WTC11 (cell line): ENCODE data around the gene ARHGAP6. TPM values are rescaled to one million over a fixed set of nuclear protein-coding genes. Genes with fewer than 3 reads are reported as not detected.

Experiments used
- ATAC-seq: fragments of 200-7000 bp; cut with Tn5 transposase; 2 replicates; pipeline ENCODE4 v1.10.0; 2021; ENCODE audit warnings: mild to moderate bottlenecking, moderate library complexity
- CTCF ChIA-PET: fragments of 300-600 bp; sonication (Branson Sonifier 250); formaldehyde crosslinking; loops from one replicate; lab custom pipeline; 2021; ENCODE audit warnings: antibody characterized with exemption; lab: Charles Lee
- POLR2A ChIA-PET: fragments of 350-600 bp; sonication (Branson Sonifier 250); formaldehyde crosslinking; loops from one replicate; lab custom pipeline; 2021; ENCODE audit warnings: antibody characterized with exemption; lab: Charles Lee
- DNase-seq: peaks from one replicate; pipeline ENCODE4 v3.0.0; 2021; ENCODE audit warnings: low spot score
- H3K27ac Mint-ChIP-seq: 2 replicates; pipeline ENCODE4 v1.8.0; 2021; ENCODE audit warnings: mixed read lengths
- H3K27me3 Mint-ChIP-seq: 2 replicates; pipeline ENCODE4 v1.8.0; 2021; ENCODE audit warnings: low read depth, mild to moderate bottlenecking, moderate library complexity, mixed read lengths
- H3K36me3 Mint-ChIP-seq: 2 replicates; pipeline ENCODE4 v1.8.0; 2021; ENCODE audit warnings: mixed read lengths
- H3K4me1 Mint-ChIP-seq: 2 replicates; pipeline ENCODE4 v1.8.0; 2022; ENCODE audit warnings: mixed read lengths
- H3K4me3 Mint-ChIP-seq: 2 replicates; pipeline ENCODE4 v1.8.0; 2021; ENCODE audit warnings: mild to moderate bottlenecking, moderate library complexity, mixed read lengths
- H3K9me3 Mint-ChIP-seq: 2 replicates; pipeline ENCODE4 v1.8.0; 2021; ENCODE audit warnings: mixed read lengths
- ATF1 ChIP-seq: sonication (generic); formaldehyde crosslinking; IDR thresholded peaks from 2 replicates; pipeline ENCODE4 v1.8.1; 2023; ENCODE audit warnings: mild to moderate bottlenecking, moderate library complexity, missing genetic modification reagents
- CDX4 ChIP-seq: fragments of 250-450 bp; sonication (Bioruptor Pico); IDR thresholded peaks from 2 replicates; pipeline ENCODE4 v1.9.0; 2021; ENCODE audit warnings: moderate library complexity, mild to moderate bottlenecking, inconsistent platforms, borderline replicate concordance
- CREM ChIP-seq: sonication (generic); formaldehyde crosslinking; IDR thresholded peaks from 2 replicates; pipeline ENCODE4 v1.8.1; 2022; ENCODE audit warnings: mild to moderate bottlenecking, missing genetic modification reagents, moderate library complexity
- E2F4 ChIP-seq: sonication (generic); formaldehyde crosslinking; IDR thresholded peaks from 2 replicates; pipeline ENCODE4 v1.8.1; 2022; ENCODE audit warnings: low read depth, mild to moderate bottlenecking, moderate library complexity, missing genetic modification reagents, borderline replicate concordance
- ESRRA ChIP-seq: sonication (generic); formaldehyde crosslinking; IDR thresholded peaks from 2 replicates; pipeline ENCODE4 v1.8.1; 2022; ENCODE audit warnings: mild to moderate bottlenecking, missing genetic modification reagents, borderline replicate concordance
- GRHL2 ChIP-seq: fragments of 250-450 bp; sonication (Bioruptor Pico); IDR thresholded peaks from 2 replicates; pipeline ENCODE4 v1.8.0; 2022; ENCODE audit warnings: mild to moderate bottlenecking, moderate library complexity; ENCODE audit not compliant: insufficient replicate concordance, severe bottlenecking
- HMGA2 ChIP-seq: fragments of 250-450 bp; sonication (Bioruptor Pico); IDR thresholded peaks from 2 replicates; pipeline ENCODE4 v1.4.0; 2021; ENCODE audit warnings: mild to moderate bottlenecking, moderate library complexity
- IRF2 ChIP-seq: sonication (generic); formaldehyde crosslinking; IDR thresholded peaks from 2 replicates; pipeline ENCODE4 v1.8.0; 2022; ENCODE audit warnings: low read depth, missing genetic modification reagents, borderline replicate concordance
- MAX ChIP-seq: sonication (generic); formaldehyde crosslinking; IDR thresholded peaks from 2 replicates; pipeline ENCODE4 v1.8.0; 2022; ENCODE audit warnings: mild to moderate bottlenecking, missing genetic modification reagents
- NFATC4 ChIP-seq: fragments of 250-450 bp; sonication (Bioruptor Pico); IDR thresholded peaks from 2 replicates; pipeline ENCODE4 v1.9.0; 2021; ENCODE audit warnings: mild to moderate bottlenecking
- NFYB ChIP-seq: sonication (generic); formaldehyde crosslinking; conservative IDR thresholded peaks from 2 replicates; pipeline ENCODE4 v1.8.0; 2022; ENCODE audit warnings: low read depth, missing genetic modification reagents
- NR1H2 ChIP-seq: sonication (generic); formaldehyde crosslinking; IDR thresholded peaks from 2 replicates; pipeline ENCODE4 v1.9.0; 2021; ENCODE audit warnings: mild to moderate bottlenecking, moderate library complexity, missing genetic modification reagents
- NR2C2 ChIP-seq: sonication (generic); formaldehyde crosslinking; IDR thresholded peaks from 2 replicates; pipeline ENCODE4 v1.8.0; 2022; ENCODE audit warnings: mild to moderate bottlenecking, missing genetic modification reagents
- NR3C1 ChIP-seq: sonication (generic); formaldehyde crosslinking; conservative IDR thresholded peaks from 2 replicates; pipeline ENCODE4 v1.8.1; 2023; ENCODE audit warnings: low read depth, mild to moderate bottlenecking, missing genetic modification reagents
- RELA ChIP-seq: sonication (generic); formaldehyde crosslinking; IDR thresholded peaks from 2 replicates; pipeline ENCODE4 v1.8.1; 2022; ENCODE audit warnings: missing genetic modification reagents, mild to moderate bottlenecking, borderline replicate concordance
- STAT6 ChIP-seq: sonication (generic); formaldehyde crosslinking; conservative IDR thresholded peaks from 2 replicates; pipeline ENCODE4 v1.8.1; 2023; ENCODE audit warnings: mild to moderate bottlenecking, low read depth, missing genetic modification reagents, moderate library complexity
- TCF7 ChIP-seq: sonication (generic); formaldehyde crosslinking; IDR thresholded peaks from 2 replicates; pipeline ENCODE4 v1.8.0; 2022; ENCODE audit warnings: mild to moderate bottlenecking, low read depth, missing genetic modification reagents, moderate library complexity
- TEAD1 ChIP-seq: sonication (generic); formaldehyde crosslinking; IDR thresholded peaks from 2 replicates; pipeline ENCODE4 v1.8.0; 2022; ENCODE audit warnings: mild to moderate bottlenecking, missing genetic modification reagents
- TEAD4 ChIP-seq: sonication (generic); formaldehyde crosslinking; IDR thresholded peaks from 2 replicates; pipeline ENCODE4 v1.8.0; 2022; ENCODE audit warnings: mild to moderate bottlenecking, missing genetic modification reagents
- TP53 ChIP-seq: sonication (generic); formaldehyde crosslinking; IDR thresholded peaks from 2 replicates; pipeline ENCODE4 v1.8.1; 2023; ENCODE audit warnings: mild to moderate bottlenecking, missing genetic modification reagents
- USF1 ChIP-seq: sonication (generic); formaldehyde crosslinking; IDR thresholded peaks from 2 replicates; pipeline ENCODE4 v1.8.0; 2022; ENCODE audit warnings: mild to moderate bottlenecking, missing genetic modification reagents
- ZMAT4 ChIP-seq: fragments of 250-450 bp; sonication (Bioruptor Pico); IDR thresholded peaks from 2 replicates; pipeline ENCODE4 v1.9.0; 2021; ENCODE audit warnings: mild to moderate bottlenecking
- ZNF121 ChIP-seq: sonication (generic); formaldehyde crosslinking; IDR thresholded peaks from 2 replicates; pipeline ENCODE4 v1.8.0; 2023; ENCODE audit warnings: missing genetic modification reagents
- ZNF232 ChIP-seq: sonication (generic); formaldehyde crosslinking; IDR thresholded peaks from 2 replicates; pipeline ENCODE4 v1.8.0; 2022; ENCODE audit warnings: mild to moderate bottlenecking, missing genetic modification reagents
- ZNF416 ChIP-seq: fragments of 250-450 bp; sonication (Bioruptor Pico); IDR thresholded peaks from 2 replicates; pipeline ENCODE4 v1.9.0; 2021; ENCODE audit warnings: mild to moderate bottlenecking, inconsistent platforms
- ZNF512 ChIP-seq: sonication (generic); formaldehyde crosslinking; IDR thresholded peaks from 2 replicates; pipeline ENCODE4 v1.8.1; 2022; ENCODE audit warnings: missing genetic modification reagents, borderline replicate concordance
- ZNF671 ChIP-seq: fragments of 250-450 bp; sonication (Bioruptor Pico); IDR thresholded peaks from 2 replicates; pipeline ENCODE4 v1.8.0; 2021; ENCODE audit warnings: mild to moderate bottlenecking
- total RNA-seq: library from RNA; stranded (reverse); gene quantifications from 3 replicates; pipeline ENCODE4 v1.2.3, GENCODE V29; 2021
- TF ChIP-seq, protein P1 (sequence below): sonication (generic); formaldehyde crosslinking; IDR thresholded peaks from 2 replicates; pipeline ENCODE4 v1.8.1; 2023; ENCODE audit warnings: mild to moderate bottlenecking, missing genetic modification reagents

The ARHGAP6 gene
- total RNA-seq, 1 experiment from 2014 or later, result 1.0 TPM

- H3K27ac Mint-ChIP-seq, result no peak overlapping the region
- CTCF ChIA-PET, result no interaction called here
- H3K9me3 Mint-ChIP-seq, result no peaks in the 10 kb centered on the region
- no peak for ATAC-seq
- H3K4me1 Mint-ChIP-seq, result peaks cover 29% of the 10 kb centered on the region
- no peak for DNase-seq
- no peak overlapping the region for H3K4me3 Mint-ChIP-seq
- no peaks in the 10 kb centered on the region; the same call in 1 of the 2 replicates for H3K27me3 Mint-ChIP-seq
- TF ChIP-seq, protein P1, sequence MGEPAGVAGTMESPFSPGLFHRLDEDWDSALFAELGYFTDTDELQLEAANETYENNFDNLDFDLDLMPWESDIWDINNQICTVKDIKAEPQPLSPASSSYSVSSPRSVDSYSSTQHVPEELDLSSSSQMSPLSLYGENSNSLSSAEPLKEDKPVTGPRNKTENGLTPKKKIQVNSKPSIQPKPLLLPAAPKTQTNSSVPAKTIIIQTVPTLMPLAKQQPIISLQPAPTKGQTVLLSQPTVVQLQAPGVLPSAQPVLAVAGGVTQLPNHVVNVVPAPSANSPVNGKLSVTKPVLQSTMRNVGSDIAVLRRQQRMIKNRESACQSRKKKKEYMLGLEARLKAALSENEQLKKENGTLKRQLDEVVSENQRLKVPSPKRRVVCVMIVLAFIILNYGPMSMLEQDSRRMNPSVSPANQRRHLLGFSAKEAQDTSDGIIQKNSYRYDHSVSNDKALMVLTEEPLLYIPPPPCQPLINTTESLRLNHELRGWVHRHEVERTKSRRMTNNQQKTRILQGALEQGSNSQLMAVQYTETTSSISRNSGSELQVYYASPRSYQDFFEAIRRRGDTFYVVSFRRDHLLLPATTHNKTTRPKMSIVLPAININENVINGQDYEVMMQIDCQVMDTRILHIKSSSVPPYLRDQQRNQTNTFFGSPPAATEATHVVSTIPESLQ (CRISPR knock-in tag), result no peak
- TF ChIP-seq NFYB (CRISPR knock-in tag) (no peak), NR1H2 (CRISPR knock-in tag) (no peak), MAX (CRISPR knock-in tag) (no peak), TEAD4 (no peak), ZNF671 (CRISPR knock-in tag) (no peak), STAT6 (CRISPR knock-in tag) (no peak), CDX4 (CRISPR knock-in tag) (no peak), NR3C1 (CRISPR knock-in tag) (no peak), TCF7 (no peak), NFATC4 (no peak), IRF2 (CRISPR knock-in tag) (no peak), ZNF232 (CRISPR knock-in tag) (no peak), ATF1 (no peak), ZNF512 (CRISPR knock-in tag) (no peak), RELA (CRISPR knock-in tag) (no peak), USF1 (CRISPR knock-in tag) (no peak), GRHL2 (CRISPR knock-in tag) (no peak), CREM (CRISPR knock-in tag) (no peak)
- TF ChIP-seq, all 79 proteins: peak for 0
- H3K36me3 Mint-ChIP-seq, result no peaks in the 10 kb centered on the region
- POLR2A ChIA-PET, result no interaction called here
Observed at GRCh38 chrX:11148401-11148800, 517.3 kb downstream of the ARHGAP6 start.

- peaks cover 25% of the 10 kb centered on the region for H3K4me1 Mint-ChIP-seq
- no peaks in the 10 kb centered on the region for H3K36me3 Mint-ChIP-seq
- DNase-seq (no peak), ATAC-seq (no peak)
- H3K9me3 Mint-ChIP-seq, result no peaks in the 10 kb centered on the region
- ChIA-PET CTCF (no interaction called here), POLR2A (no interaction called here)
- no peak overlapping the region for H3K27ac Mint-ChIP-seq
- no peak overlapping the region for H3K4me3 Mint-ChIP-seq
- H3K27me3 Mint-ChIP-seq, result no peaks in the 10 kb centered on the region; the same call in 1 of the 2 replicates
- TF ChIP-seq TP53 (CRISPR knock-in tag) (no peak), TEAD1 (CRISPR knock-in tag) (no peak), ZNF121 (CRISPR knock-in tag) (no peak), ESRRA (CRISPR knock-in tag) (no peak), ZNF416 (no peak), CREM (CRISPR knock-in tag) (no peak), NR1H2 (CRISPR knock-in tag) (no peak), NFYB (CRISPR knock-in tag) (no peak), NR2C2 (no peak), E2F4 (no peak), ZMAT4 (CRISPR knock-in tag) (no peak), HMGA2 (no peak)
Observed at GRCh38 chrX:11146411-11146810, 519.3 kb downstream of the ARHGAP6 start.
